ENCODE results near the gene FAM20B. TPM values are rescaled to one million over a fixed set of nuclear protein-coding genes. Genes with fewer than 3 reads are reported as not detected.

FAM20B gene
- total and polyA plus RNA-seq, 2 experiments from 2014 or later = 5.3 to 22.5 TPM

GRCh38 chr1:179082333-179082998 lies 56.8 kb downstream of the FAM20B start (continued):
- TF ChIP-seq, protein P1, sequence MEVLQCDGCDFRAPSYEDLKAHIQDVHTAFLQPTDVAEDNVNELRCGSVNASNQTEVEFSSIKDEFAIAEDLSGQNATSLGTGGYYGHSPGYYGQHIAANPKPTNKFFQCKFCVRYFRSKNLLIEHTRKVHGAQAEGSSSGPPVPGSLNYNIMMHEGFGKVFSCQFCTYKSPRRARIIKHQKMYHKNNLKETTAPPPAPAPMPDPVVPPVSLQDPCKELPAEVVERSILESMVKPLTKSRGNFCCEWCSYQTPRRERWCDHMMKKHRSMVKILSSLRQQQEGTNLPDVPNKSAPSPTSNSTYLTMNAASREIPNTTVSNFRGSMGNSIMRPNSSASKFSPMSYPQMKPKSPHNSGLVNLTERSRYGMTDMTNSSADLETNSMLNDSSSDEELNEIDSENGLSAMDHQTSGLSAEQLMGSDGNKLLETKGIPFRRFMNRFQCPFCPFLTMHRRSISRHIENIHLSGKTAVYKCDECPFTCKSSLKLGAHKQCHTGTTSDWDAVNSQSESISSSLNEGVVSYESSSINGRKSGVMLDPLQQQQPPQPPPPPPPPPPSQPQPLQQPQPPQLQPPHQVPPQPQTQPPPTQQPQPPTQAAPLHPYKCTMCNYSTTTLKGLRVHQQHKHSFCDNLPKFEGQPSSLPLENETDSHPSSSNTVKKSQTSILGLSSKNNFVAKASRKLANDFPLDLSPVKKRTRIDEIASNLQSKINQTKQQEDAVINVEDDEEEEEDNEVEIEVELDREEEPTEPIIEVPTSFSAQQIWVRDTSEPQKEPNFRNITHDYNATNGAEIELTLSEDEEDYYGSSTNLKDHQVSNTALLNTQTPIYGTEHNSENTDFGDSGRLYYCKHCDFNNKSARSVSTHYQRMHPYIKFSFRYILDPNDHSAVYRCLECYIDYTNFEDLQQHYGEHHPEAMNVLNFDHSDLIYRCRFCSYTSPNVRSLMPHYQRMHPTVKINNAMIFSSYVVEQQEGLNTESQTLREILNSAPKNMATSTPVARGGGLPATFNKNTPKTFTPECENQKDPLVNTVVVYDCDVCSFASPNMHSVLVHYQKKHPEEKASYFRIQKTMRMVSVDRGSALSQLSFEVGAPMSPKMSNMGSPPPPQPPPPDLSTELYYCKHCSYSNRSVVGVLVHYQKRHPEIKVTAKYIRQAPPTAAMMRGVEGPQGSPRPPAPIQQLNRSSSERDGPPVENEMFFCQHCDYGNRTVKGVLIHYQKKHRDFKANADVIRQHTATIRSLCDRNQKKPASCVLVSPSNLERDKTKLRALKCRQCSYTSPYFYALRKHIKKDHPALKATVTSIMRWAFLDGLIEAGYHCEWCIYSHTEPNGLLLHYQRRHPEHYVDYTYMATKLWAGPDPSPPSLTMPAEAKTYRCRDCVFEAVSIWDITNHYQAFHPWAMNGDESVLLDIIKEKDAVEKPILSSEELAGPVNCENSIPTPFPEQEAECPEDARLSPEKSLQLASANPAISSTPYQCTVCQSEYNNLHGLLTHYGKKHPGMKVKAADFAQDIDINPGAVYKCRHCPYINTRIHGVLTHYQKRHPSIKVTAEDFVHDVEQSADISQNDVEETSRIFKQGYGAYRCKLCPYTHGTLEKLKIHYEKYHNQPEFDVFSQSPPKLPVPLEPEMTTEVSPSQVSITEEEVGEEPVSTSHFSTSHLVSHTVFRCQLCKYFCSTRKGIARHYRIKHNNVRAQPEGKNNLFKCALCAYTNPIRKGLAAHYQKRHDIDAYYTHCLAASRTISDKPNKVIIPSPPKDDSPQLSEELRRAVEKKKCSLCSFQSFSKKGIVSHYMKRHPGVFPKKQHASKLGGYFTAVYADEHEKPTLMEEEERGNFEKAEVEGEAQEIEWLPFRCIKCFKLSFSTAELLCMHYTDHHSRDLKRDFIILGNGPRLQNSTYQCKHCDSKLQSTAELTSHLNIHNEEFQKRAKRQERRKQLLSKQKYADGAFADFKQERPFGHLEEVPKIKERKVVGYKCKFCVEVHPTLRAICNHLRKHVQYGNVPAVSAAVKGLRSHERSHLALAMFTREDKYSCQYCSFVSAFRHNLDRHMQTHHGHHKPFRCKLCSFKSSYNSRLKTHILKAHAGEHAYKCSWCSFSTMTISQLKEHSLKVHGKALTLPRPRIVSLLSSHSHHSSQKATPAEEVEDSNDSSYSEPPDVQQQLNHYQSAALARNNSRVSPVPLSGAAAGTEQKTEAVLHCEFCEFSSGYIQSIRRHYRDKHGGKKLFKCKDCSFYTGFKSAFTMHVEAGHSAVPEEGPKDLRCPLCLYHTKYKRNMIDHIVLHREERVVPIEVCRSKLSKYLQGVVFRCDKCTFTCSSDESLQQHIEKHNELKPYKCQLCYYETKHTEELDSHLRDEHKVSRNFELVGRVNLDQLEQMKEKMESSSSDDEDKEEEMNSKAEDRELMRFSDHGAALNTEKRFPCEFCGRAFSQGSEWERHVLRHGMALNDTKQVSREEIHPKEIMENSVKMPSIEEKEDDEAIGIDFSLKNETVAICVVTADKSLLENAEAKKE (CRISPR knock-in tag; IDR thresholded peaks at IDR 0.05) = no peak
- no peak for TF ChIP-seq EZH2phosphoT487 (IDR thresholded peaks at IDR 0.05; ENCODE audit: unreplicated experiment)
- TF ChIP-seq, protein P2, sequence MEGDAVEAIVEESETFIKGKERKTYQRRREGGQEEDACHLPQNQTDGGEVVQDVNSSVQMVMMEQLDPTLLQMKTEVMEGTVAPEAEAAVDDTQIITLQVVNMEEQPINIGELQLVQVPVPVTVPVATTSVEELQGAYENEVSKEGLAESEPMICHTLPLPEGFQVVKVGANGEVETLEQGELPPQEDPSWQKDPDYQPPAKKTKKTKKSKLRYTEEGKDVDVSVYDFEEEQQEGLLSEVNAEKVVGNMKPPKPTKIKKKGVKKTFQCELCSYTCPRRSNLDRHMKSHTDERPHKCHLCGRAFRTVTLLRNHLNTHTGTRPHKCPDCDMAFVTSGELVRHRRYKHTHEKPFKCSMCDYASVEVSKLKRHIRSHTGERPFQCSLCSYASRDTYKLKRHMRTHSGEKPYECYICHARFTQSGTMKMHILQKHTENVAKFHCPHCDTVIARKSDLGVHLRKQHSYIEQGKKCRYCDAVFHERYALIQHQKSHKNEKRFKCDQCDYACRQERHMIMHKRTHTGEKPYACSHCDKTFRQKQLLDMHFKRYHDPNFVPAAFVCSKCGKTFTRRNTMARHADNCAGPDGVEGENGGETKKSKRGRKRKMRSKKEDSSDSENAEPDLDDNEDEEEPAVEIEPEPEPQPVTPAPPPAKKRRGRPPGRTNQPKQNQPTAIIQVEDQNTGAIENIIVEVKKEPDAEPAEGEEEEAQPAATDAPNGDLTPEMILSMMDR (conservative IDR thresholded peaks at IDR 0.05; ENCODE audit: low read depth in 2 of 2) = no peak
- no peak for TF ChIP-seq EZH2 (IDR thresholded peaks at IDR 0.05; ENCODE audit: low read depth, unreplicated experiment)
- no peak for TF ChIP-seq POLR2AphosphoS5 (IDR thresholded peaks at IDR 0.05; ENCODE audit: low read depth)
- TF ChIP-seq NANOG (IDR thresholded peaks at IDR 0.05; ENCODE audit: borderline replicate concordance) = no peak

DNA sequence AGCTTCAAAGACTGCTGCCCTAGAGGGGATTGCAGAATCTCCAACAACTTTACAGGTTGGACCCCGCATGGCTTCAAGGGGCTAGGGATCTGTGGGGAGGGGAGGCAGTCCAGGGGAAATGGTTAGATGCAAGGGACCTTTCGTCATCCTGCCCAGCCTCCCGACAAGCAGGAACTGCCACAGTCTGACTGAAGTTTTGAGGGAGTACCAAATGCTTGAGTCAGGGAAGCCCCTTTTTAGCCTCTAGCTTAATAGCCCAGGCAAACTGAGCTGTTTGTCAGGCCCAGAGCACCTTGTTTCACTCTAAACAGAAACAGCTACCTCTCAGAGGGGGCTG lies 57.3 kb downstream of the FAM20B start:
- H3K9me3 Mint-ChIP-seq = no peaks in the 10 kb centered on the region; the same call in 2 of the 3 replicates
- ATAC-seq = no peak
- Histone ChIP-seq H3F3A (replicated peaks; ENCODE audit: low read depth) (peaks cover 7% of the 10 kb centered on the region; the same call in 1 of the 2 replicates), H2AFZ (peak overlapping the region; percentile 69; the same call in 1 of the 2 replicates), H3K4me1 (ENCODE audit: insufficient read depth) (peaks cover 11% of the 10 kb centered on the region), H3K4me2 (peak overlapping the region; percentile 96), H3K27ac (ENCODE audit: low read depth) (no peak overlapping the region), H3K79me2 (replicated peaks; ENCODE audit: insufficient read depth) (peaks cover 8% of the 10 kb centered on the region; the same call in 1 of the 2 replicates), H3K9me2 (ENCODE audit: insufficient read depth) (no peaks in the 10 kb centered on the region), H3K27me3 (ENCODE audit: insufficient read depth) (0 out of 2 replicates have a peak, but pooled peaks cover 4% of the 10 kb centered on the region), H3K4me3 (peak overlapping the region; percentile 79), H3K36me3 (ENCODE audit: insufficient read depth) (no peaks in the 10 kb centered on the region; the same call in 1 of the 2 replicates), H4K20me1 (replicated peaks; ENCODE audit: insufficient read depth) (no peaks in the 10 kb centered on the region)
- H3K4me1 Mint-ChIP-seq = peaks cover 26% of the 10 kb centered on the region
- DNase-seq (ENCODE audit: low spot score) = peak; percentile 55
- H3K36me3 Mint-ChIP-seq (ENCODE audit: low read depth) = peaks cover 21% of the 10 kb centered on the region
- H3K27me3 Mint-ChIP-seq (ENCODE audit: insufficient read depth, low read depth, poor library complexity) = peaks cover 11% of the 10 kb centered on the region
- peak overlapping the region; percentile 84 for H3K4me3 Mint-ChIP-seq
- no peak overlapping the region; the same call in 1 of the 2 replicates for H3K27ac Mint-ChIP-seq
- TF ChIP-seq REST (IDR thresholded peaks at IDR 0.05; ENCODE audit: unreplicated experiment) (no peak), ZNF114 (CRISPR knock-in tag; IDR thresholded peaks at IDR 0.05) (no peak), ZNF331 (CRISPR knock-in tag; IDR thresholded peaks at IDR 0.05; ENCODE audit: low read depth) (no peak), CREB1 (CRISPR knock-in tag; IDR thresholded peaks at IDR 0.05; ENCODE audit: low read depth) (no peak), EZH2 (IDR thresholded peaks at IDR 0.05; ENCODE audit: low read depth, unreplicated experiment) (no peak), JUNB (IDR thresholded peaks at IDR 0.05; ENCODE audit: unreplicated experiment) (no peak), NANOG (IDR thresholded peaks at IDR 0.05; ENCODE audit: borderline replicate concordance) (no peak), EZH2phosphoT487 (IDR thresholded peaks at IDR 0.05; ENCODE audit: unreplicated experiment) (no peak)

All from GM23338 (cell line).